Fibroblast of the aortic adventitia (primary cell): ENCODE measurements around the gene FFAR4. TPM values are rescaled to one million over a fixed set of nuclear protein-coding genes. Genes with fewer than 3 reads are reported as not detected.

Experiments used
- DNase-seq: peaks from one replicate; pipeline ENCODE4 v3.0.0-alpha.2; 2010; ENCODE audit warnings: low read depth
- H3K4me3 ChIP-seq: 2 replicates; pipeline ENCODE4 v1.5.1; 2011; ENCODE audit warnings: low read depth, mild to moderate bottlenecking, control low read depth, low read length, moderate library complexity
- CTCF ChIP-seq: IDR thresholded peaks from 2 replicates; pipeline ENCODE4 v1.5.1; 2011; ENCODE audit warnings: mild to moderate bottlenecking, low read length, control low read depth, inconsistent platforms; ENCODE audit not compliant: insufficient read depth
- total RNA-seq: library from RNA; depleted of rRNA; stranded (reverse); fragments of >200 nt; gene quantifications from 2 replicates; pipeline ENCODE4 v1.2.3, GENCODE V29; 2012; ENCODE audit warnings: low replicate concordance

FFAR4 gene
- total RNA-seq, 1 donor: not detected

GRCh38 chr10:93601774-93602162 lies 35.3 kb downstream of the FFAR4 start:
- DNase-seq: no peak

GRCh38 chr10:93603023-93603422 lies 36.6 kb downstream of the FFAR4 start:
- no peak for TF ChIP-seq CTCF
- DNase-seq: no peak
- no peak overlapping the region for H3K4me3 ChIP-seq

More at GRCh38 chr10:93601774-93602162, 35.3 kb downstream of the FFAR4 start:
- no peak overlapping the region for H3K4me3 ChIP-seq
- TF ChIP-seq CTCF: no peak

- TF ChIP-seq CTCF: no peak
- H3K4me3 ChIP-seq: no peak overlapping the region
- no peak for DNase-seq
These were observed 37.7 kb downstream of the FFAR4 start for GRCh38 chr10:93604146-93604545.

GRCh38 chr10:93608421-93608820 lies 42.0 kb downstream of the FFAR4 start:
- TF ChIP-seq CTCF: no peak
- no peak overlapping the region for H3K4me3 ChIP-seq
- DNase-seq: no peak

- DNase-seq: no peak
- no peak within 1 kb of the TSS for H3K4me3 ChIP-seq
- no peak for TF ChIP-seq CTCF
These were observed 45.8 kb downstream of the FFAR4 start, which contains the start of gene PDE6C for GRCh38 chr10:93612311-93612710. Gene PDE6C (plus strand): TSS chr10:93612537. CDS start chr10:93612726, 189 bp downstream.

- TF ChIP-seq CTCF: no peak
- DNase-seq: no peak
- no peak overlapping the region for H3K4me3 ChIP-seq
These were observed 46.7 kb downstream of the FFAR4 start for GRCh38 chr10:93613126-93613525.
